Occipital lobe (tissue), 2 donors: ENCODE measurements around the gene DPP10. TPM values are rescaled to one million over a fixed set of nuclear protein-coding genes. Genes with fewer than 3 reads are reported as not detected.
A peak's percentile ranks its signal among the peaks of the same experiment; 100 is the strongest.

ENCODE experiments used
- DNase-seq: peaks from one replicate; lab custom pipeline; 2025; lab: John Stamatoyannopoulos, UW
- total RNA-seq: library from RNA; depleted of rRNA; stranded (reverse); fragments of >200 nt; gene quantifications from one replicate; pipeline ENCODE4 v1.2.3, GENCODE V29; 2014

The DPP10 gene
- total RNA-seq, 1 donor from 2014 or later: 76.7 TPM

GRCh38 chr2:115115135-115115534, 672.7 kb downstream of the DPP10 start:
- DNase-seq: no peak

DNA sequence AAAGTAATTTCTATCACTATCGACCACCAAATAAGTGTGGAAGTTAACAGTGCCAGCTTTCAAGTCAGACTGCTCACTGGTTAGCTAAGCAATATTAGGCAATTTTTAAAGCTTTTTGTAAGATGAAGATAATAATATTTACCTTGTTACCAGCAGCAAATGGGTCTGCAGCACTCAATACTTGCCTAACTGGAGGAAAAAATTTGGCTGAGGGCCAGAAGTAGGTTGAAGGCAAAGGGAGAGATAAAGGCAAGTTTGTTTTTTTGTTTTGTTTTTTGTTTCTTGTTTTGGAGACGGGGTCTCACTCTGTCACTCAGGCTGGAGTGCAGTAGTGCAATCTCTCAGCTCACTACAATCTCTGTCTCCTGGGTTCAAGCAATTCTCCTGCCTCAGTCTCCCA, 675.9 kb downstream of the DPP10 start:
- no peak for DNase-seq

DNA sequence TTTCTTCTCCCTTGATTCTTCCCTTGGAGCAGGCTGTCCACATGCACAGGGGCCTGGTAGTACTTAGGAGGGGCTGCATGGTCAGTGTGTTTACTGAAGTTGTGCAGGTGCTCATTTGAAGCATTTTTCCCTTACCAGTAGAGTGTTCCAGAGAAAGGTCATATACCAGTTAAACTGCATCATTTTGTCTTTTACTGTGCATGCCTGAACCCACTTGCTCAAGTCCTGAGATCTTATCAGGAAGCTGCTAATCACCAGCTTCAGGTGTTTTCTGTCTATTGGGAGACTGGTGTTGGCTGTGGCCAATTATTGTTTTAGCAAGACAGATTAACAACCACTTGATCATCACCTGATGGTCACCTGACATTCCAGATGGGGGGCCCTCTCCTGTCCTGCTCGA, 676.6 kb downstream of the DPP10 start:
- no peak for DNase-seq

DNA sequence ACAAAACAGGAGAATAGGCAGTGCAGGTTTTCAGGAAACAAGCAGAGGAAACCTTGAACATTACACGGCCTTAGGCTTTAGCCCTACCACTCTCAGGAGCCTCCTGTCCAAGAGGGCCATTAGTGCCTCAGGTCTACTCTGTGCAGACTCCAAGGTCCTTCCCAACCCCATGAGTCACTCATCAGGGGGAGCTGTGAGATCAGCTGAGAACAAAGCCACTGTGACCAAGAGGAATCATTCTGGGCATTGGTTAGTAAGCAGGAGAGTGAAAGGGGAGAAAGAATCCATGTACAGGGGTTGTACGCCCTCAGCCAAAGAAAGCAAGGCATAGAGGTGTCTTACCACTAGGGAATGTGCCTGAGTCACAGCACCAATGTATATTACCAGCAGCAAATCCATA, 680.3 kb downstream of the DPP10 start:
- DNase-seq: no peak

DNA sequence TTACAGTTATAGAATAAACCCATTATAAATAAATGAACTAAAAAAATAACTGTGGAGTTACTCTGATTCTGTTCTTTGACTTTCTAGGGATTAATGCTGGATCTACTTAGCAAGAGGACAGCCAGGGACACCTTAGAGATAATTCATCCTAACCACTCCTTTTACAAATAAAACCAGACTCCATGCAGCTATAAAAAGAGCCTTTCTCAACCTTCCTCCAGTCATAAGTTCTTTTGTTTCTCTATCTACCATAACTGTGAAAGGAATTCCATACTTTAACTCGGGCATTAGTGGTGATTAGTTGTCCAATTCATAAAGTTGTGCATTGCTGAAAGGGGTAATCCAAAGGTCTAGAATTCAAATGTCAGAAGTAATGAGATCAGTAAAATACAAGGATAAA, 682.4 kb downstream of the DPP10 start:
- DNase-seq: no peak

- DNase-seq: no peak
These were observed 687.1 kb downstream of the DPP10 start for GRCh38 chr2:115129536-115129935.

DNA sequence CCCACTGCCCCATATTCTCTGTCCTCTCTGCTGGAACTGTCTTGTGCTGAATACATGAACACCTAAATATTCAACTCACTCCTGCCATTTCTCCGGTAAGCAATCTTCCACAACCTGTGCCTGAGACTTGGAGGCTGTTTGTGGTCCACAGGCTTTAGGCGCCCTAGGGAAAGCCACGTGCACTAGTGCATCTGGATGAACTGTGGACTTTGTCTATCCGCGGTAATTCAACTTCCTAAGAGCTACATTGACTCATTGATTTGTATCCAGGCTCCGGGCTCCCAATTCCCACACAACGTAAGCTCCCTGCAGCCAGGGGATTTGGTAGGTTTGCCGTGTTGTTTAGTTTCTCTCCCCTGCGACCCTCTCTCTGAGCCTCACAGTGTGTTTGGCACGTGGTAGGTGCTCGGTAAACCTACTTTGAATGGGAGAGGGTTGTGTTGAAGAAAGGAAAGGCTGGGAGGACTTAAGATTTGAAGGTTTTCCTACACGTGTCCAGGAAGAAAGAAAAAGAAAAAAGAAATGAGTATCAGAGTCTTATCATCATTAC, 718.2 kb downstream of the DPP10 start:
- DNase-seq: no peak

DNA sequence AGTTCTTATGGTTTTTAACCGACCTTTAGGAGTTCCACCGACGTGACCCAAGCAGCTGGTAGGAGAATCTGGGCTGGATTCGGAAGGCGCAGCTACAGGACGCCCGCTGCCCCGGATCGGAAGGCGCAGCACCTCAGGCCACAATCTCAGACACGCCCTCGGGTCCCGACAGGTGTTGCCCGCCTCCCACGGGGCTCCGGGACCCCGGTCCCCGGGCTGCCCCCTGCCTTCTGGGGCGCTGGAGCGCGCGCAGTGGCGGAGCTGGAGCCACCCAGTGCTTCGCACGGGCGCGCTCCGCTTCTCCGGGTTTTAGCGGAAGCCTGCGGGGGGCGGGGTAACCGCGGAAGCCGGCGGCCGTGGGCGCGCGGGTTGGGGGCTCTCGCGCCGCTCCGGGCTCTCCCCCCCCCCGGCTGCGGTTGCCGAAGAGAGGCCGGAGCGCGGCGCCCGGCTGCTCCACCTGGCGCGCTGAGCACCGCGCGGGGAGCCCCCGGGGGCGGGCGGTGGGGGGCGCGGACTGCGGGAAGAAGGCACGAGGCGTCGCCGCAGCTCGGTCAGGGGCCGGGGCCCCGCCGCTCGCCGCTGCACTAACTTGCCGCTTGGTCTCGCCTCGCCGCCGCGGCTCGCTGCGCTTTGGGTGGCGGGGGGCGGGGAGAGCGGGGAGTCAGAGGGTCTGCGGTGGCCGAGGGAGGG, 718.8 kb downstream of the DPP10 start:
- peak; percentile 15 for DNase-seq

DNA sequence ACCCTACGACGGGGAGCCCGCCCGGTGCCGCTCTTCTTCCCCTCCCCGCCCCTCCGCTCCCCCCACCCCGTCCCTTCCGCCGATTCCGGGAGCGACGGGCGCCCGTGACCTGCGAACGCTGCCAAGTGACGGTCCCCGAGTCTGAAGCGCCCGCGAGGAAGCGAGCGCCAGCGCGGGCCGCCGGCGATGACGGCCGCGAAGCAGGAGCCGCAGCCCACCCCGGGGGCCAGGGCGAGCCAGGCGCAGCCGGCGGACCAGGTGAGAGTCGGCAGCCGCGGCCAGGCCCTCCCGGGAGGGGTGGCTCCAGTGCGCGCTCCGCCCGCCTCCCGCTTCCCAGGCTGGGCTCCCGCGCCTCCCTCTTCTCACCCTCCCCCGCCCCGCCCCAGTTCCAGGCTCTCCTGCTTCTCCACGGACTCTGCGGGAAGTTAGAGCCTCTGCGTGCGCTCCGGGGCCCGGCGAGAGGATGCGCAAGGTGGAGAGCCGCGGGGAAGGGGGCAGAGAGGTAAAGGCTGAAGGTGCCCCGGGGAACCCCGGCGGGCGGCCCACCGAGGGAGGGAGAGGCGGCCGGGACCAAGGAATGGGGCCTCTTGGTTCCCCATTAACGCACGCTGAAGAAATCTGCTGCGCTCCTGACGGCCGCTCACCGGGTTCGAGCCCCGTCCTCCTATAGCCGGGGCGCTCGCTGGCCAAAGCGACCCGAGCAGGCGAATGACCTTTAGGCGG, 719.5 kb downstream of the DPP10 start:
- peak; percentile 56 for DNase-seq

- DNase-seq: peak; percentile 7
These were observed 720.3 kb downstream of the DPP10 start for GRCh38 chr2:115162494-115163293.

- no peak for DNase-seq
These were observed 721.1 kb downstream of the DPP10 start for GRCh38 chr2:115163572-115163971.

DNA sequence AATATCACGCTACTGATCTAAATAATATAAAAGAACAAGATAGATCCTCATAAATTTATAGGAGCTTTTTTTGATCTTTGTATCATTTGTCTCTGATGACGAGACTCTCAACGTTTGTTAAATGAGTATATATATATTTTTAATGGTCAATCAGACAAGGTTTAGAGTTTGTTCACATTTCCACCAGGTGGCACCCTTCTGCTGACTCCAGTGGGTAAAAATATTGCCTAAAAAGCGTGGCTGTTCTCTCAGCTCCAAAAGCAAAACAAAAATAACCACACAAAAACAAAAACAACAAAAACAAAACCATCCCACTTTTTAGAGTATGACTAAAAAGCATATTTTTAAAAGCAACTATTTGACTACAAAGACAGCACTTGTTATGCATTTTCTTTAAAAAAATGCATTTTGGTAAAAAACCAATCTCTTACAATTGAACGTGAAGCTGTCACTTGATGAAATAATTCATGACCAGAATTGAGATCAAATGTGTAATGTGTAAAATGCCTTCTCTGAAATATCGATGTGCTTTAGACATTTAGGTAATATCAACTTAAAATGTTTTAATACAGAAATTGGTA, 723.2 kb downstream of the DPP10 start:
- DNase-seq: peak; percentile 4

DNA sequence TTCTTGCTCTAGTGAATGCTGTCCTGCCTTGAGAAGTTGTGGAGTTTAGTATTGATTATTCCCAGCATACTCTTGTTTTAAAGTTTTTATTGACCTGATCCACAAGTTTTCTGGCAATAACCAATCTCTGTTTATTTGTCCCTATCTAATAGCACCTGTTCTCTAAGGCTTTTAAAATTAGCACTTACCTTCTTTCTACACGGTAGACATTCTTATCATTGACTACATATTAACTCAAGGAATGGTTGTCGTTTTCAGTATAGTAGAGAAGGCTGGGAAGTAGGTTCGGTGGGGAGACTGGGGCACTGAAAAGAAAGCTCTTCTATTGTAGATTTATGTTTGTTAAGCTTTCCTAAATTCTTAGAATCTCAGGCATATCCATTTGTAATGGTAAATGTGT, 726.0 kb downstream of the DPP10 start:
- no peak for DNase-seq

DNA sequence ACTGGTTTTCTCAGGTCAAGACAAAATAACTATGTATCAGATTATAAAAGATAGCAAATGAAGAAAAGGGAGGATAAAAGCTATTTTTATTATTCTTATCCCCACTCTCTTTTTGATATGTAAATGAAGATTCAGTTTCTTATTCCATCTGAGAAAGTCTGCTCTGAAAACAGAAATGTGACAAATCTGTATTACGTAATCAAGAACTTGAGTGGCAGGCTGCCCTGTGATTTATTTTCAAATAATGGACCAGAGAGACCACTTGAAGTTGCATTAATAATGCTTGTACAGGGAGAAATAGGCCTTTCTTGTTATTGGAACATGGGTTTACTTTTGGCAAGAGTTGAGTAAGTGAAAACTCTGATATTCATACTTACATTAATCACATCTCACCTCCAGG, 727.4 kb downstream of the DPP10 start:
- DNase-seq: no peak

DNA sequence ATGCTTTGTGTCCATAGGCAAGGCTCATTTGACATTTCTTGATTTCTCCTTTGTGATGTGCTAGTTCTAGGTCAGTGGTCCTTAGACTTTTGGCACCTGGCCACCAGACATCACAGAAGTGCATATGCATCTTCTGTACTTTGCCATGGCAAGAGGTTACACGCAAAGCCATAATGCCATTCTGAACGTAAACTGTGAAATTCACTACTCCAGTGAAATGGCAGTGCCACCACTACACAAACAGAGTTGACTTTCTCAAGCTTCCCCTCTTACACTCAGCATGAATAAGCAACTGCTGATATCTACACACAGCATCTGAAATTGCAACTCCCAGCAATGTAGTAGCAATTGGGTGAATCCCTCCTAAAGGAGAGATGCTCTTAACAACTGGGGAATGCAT, 729.3 kb downstream of the DPP10 start:
- DNase-seq: no peak

DNA sequence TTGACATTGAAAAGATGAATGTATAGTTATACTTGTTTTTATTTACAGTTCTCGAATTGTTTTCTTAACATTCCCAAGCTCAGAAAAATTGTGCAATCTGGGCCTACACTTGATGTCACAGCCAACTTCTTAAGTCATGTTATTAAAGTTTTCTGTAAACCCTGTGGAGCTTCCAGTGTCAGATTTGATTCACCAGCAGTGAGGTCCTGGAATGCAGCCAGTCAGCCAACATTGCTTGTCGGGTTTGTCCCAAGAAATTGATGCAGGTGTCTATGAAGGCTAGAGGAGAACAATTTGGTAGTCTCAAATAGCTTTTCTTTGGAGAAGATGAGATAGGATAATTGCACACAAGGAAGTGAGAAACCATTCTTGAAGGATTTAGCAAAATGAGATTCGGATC, 732.2 kb downstream of the DPP10 start:
- no peak for DNase-seq

DNA sequence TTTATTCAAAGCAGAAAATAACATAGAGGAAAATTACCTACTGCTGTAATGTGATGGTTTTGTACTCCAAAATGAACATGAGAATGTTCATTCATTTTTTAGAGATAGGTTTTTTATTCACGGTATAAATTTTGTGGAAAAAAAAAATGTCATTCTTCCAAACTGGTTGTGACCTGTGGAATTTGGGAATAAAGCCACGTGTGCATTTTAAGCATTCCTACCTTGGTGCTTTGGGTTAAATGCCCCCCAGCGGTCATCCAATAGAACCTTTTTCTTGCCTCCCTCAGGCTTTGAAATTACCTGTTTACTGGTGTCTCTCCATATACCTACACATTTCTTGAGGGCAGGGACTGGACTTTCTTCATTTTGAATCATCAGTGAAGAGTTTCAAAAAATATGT, 740.7 kb downstream of the DPP10 start:
- DNase-seq: no peak

DNA sequence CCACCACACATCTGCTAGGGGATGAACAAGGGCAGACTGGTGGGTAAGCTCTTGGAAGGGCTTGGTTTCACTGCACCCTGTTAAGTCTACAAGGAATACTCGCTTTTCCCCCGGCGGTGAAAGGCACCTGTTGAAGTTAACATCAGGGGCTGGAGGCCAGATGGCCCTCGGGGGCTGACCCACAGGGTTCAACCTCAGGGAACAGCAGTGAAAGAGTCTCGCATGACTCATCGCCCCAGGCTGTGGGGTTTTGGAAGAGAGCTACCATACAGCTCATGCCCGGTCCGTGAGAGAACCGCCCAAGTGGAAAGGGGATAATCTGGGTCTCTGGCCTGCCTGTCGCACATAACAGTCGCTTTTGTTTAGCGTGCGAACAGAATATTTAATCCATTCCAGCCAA, 748.0 kb downstream of the DPP10 start:
- no peak for DNase-seq

DNA sequence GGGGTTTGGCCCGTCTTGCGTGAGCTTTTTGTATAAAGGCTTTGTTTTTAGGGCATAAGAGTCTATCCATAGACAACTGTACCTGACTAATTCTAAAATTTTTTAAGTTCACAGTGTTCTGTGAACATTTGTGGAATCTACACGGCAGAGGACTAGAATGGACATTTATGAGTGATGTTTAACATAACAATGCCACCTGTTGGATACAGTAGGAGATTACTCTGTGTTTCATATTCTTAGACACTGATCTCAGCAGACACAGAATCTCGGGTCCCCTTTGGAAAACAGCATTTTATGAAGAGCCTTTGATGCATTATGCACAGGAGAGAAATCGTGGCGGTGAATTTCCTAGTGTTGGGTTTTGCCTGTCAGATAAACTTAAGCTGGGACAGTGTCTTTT, 752.2 kb downstream of the DPP10 start:
- no peak for DNase-seq

GRCh38 chr2:115196587-115196986, 754.1 kb downstream of the DPP10 start:
- no peak for DNase-seq

- no peak for DNase-seq
These were observed 757.5 kb downstream of the DPP10 start for GRCh38 chr2:115199966-115200365.

DNA sequence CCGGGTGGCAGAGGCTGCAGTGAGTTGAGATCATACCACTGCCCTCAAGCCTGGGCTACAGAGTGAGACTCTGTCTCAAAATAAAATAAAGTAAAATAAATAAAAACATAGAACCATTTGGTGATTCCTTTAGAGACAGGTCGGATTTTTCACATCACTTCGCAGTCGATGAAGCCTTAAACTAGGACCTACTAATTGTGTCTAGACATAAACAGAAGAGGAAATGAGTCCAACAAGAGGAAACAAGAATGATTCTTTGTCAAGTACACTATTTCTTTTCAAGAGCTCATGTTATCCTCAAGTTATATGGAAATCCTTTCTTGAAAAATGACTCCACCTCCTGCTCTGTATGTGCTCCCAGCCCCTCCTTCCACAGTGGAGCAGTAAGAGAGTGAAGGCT, 758.9 kb downstream of the DPP10 start:
- no peak for DNase-seq
